NCI-H2227 treated with DMSO at 0.1 percent for 48 hours (cell line): ENCODE measurements around the gene UNKL.
"Not testable (repeated sequence)": the region's sequence is repeated elsewhere in the genome, so short reads cannot be mapped to it uniquely, and the experiment has no call there.

Source experiments
- DNase-seq: peaks from one replicate; lab custom pipeline; 2025; lab: John Stamatoyannopoulos, UW

The UNKL gene

GRCh38 chr16:1446296-1447080 lies 32.0 kb upstream of the UNKL start:
- no peak for DNase-seq

DNA sequence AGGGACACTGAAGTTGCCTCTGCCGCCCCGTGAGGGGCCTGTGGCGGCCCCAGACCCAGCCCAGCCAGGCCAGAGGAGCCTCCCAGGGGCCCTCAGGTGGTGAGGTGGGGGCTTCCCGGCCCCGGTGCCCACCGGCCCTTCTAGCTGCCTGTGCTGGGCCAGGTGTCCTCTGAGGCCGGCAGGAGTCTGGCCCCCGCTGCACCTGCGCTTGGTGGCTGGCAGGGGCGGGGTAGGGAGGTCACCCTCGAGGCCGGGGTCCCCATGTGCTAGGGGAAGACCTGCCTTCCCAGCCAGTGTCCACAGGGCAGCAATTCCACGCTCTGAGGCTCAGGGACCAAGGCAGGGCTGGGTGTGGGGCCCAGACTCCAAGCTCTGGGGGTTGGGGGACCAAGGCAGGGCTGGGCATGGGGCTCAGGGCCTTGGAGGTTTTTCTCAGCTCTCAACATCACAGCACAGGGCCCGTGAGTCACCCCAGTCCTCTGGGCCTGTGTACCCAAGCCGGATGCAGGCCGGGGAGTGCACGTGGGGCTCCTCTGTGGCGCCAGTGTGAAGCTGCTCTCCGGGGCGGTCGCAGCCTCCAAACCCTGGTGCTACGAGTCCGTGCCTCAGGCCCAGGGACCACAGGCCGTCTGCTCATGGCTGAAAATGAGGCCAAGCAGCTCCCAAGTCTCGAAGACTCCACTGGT lies 31.2 kb upstream of the UNKL start:
- DNase-seq = no peak

GRCh38 chr16:1444730-1445517 lies 30.4 kb upstream of the UNKL start:
- no peak for DNase-seq

GRCh38 chr16:1443980-1444729 lies 29.7 kb upstream of the UNKL start, which contains the start of gene CCDC154:
TSS of gene CCDC154 (minus strand) at chr16:1444556. CDS start at chr16:1444322, 234 bp downstream.
- no peak for DNase-seq

GRCh38 chr16:1443403-1443973 lies 29.0 kb upstream of the UNKL start:
- no peak for DNase-seq

GRCh38 chr16:1442697-1443096 lies 28.2 kb upstream of the UNKL start:
- no peak for DNase-seq

GRCh38 chr16:1441391-1441829 lies 26.9 kb upstream of the UNKL start:
- DNase-seq = no peak

DNA sequence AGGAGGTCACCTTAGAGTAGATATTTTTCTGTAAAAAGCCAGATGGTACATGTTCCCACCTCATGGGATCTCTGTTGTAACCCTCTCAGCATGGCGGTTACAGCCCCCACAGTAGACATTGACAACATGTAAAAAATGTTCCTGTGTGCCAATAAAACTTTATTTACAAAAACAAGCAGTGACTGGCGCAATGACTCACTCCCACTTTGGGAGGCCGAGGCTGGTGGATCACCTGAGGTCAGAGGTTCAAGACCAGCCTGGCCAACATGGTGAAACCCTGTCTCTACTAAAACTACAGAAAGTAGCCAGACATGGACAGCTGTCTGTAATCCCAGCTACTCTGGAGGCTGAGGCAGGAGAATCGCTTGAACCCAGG lies 25.2 kb upstream of the UNKL start:
- not testable (repeated sequence) for DNase-seq

DNA sequence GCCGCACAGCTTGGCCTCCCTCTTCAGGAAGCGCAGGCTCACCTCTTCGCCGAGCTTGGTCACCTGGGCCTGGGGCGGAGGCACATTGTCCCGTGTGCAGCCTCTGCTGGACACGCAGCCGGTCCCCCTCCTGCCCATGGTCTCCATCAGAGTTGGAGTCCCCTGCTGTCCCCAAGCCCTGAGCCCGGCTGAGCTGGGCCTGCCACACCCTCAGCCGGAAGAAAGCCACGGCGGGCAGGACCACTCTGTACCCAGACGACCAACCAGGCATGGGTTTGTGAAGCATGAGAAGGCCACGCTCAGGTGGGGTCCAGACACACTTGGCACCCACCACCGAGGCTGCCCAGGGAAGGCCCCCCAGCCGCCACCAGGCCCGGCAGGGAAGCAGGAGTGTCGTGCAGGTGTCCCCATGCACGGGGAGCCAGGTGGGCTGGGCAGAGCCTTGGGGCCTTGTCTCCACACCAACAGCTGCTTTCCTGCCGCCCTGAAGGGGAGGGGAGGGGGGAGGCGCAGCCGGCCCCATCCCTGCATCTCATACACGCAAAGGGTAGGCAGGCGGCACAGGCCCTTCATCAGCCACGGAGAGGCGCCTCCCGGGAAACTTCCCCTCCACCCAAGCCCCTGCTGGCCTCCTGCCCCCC lies 24.7 kb upstream of the UNKL start:
- no peak for DNase-seq

- no peak for DNase-seq
Observed at GRCh38 chr16:1438229-1439057, 23.9 kb upstream of the UNKL start.

GRCh38 chr16:1437606-1438005 lies 23.1 kb upstream of the UNKL start:
- DNase-seq = no peak

- DNase-seq = no peak
Observed at GRCh38 chr16:1436731-1437355, 22.3 kb upstream of the UNKL start.

- DNase-seq = no peak
Observed at GRCh38 chr16:1435921-1436697, 21.6 kb upstream of the UNKL start.

DNA sequence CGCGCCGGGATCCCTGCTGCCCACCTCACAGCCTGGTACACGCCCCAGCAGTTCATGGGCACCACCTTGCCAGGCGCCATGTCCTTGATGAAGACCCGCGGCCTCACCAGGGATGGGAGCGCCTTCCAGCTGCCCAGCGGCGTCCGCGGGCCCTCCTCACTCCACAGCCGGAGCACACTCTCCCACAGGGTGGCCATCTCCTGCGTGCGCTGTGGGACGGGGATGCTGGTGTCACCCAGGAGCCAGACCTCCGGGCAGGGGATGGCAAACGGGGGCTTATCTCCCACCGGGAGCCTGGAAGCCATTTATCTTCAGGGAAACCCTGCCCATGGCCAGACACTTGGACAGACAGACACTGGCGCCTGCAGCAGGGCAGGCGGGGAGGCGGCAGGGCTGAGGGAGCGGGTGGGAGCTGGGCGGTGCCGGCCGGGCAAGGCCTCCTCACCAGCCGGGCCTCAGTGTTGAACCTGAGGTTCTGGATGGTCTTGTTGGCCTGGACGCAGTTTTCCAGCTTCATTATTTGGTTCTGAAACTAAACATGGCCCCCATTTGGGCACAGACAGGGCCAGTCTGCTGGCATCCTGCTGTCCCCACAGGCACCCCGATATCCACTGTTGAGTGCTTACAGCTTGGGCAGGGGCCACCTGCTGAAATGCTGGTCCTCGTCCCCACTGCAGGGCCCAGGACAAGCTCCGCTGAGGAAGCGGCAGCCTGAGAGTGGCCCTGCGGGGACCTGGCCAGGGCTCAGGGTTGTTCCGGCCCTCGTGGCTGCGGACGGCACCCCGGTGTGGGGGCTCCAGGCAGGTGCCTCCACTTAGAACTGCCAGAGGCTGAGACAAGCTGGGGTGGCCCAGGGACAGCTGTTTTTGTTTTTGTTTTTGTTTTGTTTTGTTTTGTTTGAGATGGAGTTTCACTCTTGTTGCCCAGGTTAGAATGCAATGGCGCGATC lies 20.4 kb upstream of the UNKL start:
- DNase-seq = no peak

DNA sequence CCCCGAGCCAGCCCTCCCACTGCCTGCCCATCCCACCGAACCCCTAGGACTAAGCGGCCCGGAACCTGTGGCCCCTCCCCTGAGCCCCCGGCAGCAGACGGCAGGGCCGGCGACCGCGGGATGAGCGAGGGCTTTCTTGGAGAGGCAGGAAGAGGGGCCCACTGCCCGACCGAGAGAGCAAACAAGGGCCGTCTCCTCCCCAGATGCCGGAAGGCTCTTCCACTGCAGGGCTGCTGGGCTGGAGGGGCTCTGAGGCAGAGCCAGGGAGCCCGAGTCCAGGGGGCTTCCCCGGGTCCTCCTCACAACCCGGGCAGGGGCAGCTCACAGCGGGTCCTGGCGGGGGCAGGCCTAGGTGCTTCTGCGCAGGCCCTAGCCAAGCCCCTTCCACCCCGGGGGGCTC lies 19.3 kb upstream of the UNKL start:
- DNase-seq = no peak

GRCh38 chr16:1433263-1433560 lies 18.7 kb upstream of the UNKL start:
- no peak for DNase-seq

- no peak for DNase-seq
Observed at GRCh38 chr16:1432388-1433262, 18.1 kb upstream of the UNKL start.
